HG03354 (cell line): Measurements from ENCODE around the gene NRP1.

Experiments
- ATAC-seq: cut with Tn5 transposase; IDR thresholded peaks from one replicate; pipeline ENCODE4 v1.9.1; 2021; ENCODE audit warnings: mild to moderate bottlenecking; ENCODE audit not compliant: unreplicated experiment, poor library complexity, severe bottlenecking

NRP1 gene

GRCh38 chr10:33174674-33175434 lies 159.6 kb downstream of the NRP1 start:
- no peak for ATAC-seq

GRCh38 chr10:33165911-33166310 lies 168.6 kb downstream of the NRP1 start:
- ATAC-seq, result no peak

GRCh38 chr10:33164060-33164709 lies 170.3 kb downstream of the NRP1 start:
- no peak for ATAC-seq

GRCh38 chr10:33162248-33162575 lies 172.3 kb downstream of the NRP1 start:
- ATAC-seq, result no peak

- ATAC-seq, result no peak
Measured at GRCh38 chr10:33161550-33162247, 172.8 kb downstream of the NRP1 start.

GRCh38 chr10:33160151-33160550 lies 174.3 kb downstream of the NRP1 start:
- no peak for ATAC-seq

- ATAC-seq, result no peak
Measured at GRCh38 chr10:33157103-33157502, 177.4 kb downstream of the NRP1 start.

GRCh38 chr10:33155720-33156638 lies 178.5 kb downstream of the NRP1 start:
- ATAC-seq, result peak; percentile 89

GRCh38 chr10:33154590-33154989 lies 179.9 kb downstream of the NRP1 start:
- no peak for ATAC-seq

GRCh38 chr10:33153968-33154327 lies 180.5 kb downstream of the NRP1 start:
- no peak for ATAC-seq

GRCh38 chr10:33153251-33153967 lies 181.1 kb downstream of the NRP1 start:
- ATAC-seq, result no peak

- no peak for ATAC-seq
Measured at GRCh38 chr10:33152750-33153149, 181.7 kb downstream of the NRP1 start.

- ATAC-seq, result no peak
Measured at GRCh38 chr10:33152146-33152545, 182.3 kb downstream of the NRP1 start.

- no peak for ATAC-seq
Measured at GRCh38 chr10:33151344-33151864, 183.1 kb downstream of the NRP1 start.

- ATAC-seq, result no peak
Measured at GRCh38 chr10:33150889-33151288, 183.6 kb downstream of the NRP1 start.

- ATAC-seq, result no peak
Measured at GRCh38 chr10:33150146-33150545, 184.3 kb downstream of the NRP1 start.

- ATAC-seq, result no peak
Measured at GRCh38 chr10:33147013-33147310, 187.5 kb downstream of the NRP1 start.

- no peak for ATAC-seq
Measured at GRCh38 chr10:33146189-33147012, 188.1 kb downstream of the NRP1 start.
